ENCODE measurements around the gene STPG4. TPM values are rescaled to one million over a fixed set of nuclear protein-coding genes. Genes with fewer than 3 reads are reported as not detected.
A peak's percentile ranks its signal among the peaks of the same experiment; 100 is the strongest.

Gene STPG4
- polyA plus RNA-seq, 3 donors = 0.20 to 0.24 TPM; not detected in 1

DNA sequence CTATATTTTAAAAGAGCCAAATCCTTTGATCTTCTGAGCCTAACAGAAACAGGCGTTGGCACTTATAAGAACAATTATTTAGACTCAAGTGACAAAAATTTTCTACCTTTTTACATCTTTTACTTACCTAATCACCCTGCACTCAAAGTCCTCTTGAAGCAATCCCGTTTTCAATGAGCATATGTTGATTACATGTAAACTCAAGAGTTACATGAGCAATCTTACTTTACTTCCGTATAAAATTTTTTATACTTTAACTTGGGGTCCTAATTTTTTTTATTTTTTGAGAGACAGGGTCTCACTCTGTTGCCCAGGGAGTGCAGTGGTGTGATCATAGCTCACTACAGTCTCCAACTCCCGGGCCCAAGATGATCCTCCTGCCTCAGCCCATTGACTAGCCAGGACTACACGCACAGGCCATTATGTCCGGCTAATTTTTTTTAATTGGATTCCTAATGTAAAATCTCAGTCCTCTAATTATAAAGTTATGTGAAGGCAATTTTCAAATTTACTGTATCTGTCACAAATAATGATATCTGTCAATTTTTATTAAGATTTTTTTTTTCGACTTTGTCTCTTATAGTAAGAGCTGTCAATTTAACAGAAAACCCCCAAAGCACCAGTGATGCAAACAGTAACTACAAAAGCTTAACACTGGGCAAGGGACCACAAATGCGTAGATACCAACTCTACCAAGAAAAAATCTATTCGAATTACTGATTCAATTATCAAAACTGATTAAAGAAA lies 19.1 kb upstream of the STPG4 start:
- H3K4me1 Mint-ChIP-seq = peaks cover 63% of the 10 kb centered on the region
- Histone ChIP-seq H3K4me1 (ENCODE audit: control insufficient read depth in 1 of 2, insufficient read depth in 2 of 2, low read length in 2 of 2) (peaks cover 53 to 68% of the 10 kb centered on the region in 2 donors), H3K79me2 (ENCODE audit: insufficient read depth, low read length) (peaks cover 87% of the 10 kb centered on the region), H3K9ac (ENCODE audit: insufficient read depth, low read length, poor library complexity, severe bottlenecking) (peak overlapping the region; percentile 97), H3K9me3 (replicated peaks in 1 of 2; ENCODE audit: control insufficient read depth in 1 of 2, insufficient read depth in 1 of 2, low read length in 2 of 2) (no peaks in the 10 kb centered on the region), H3K4me3 (replicated peaks in 1 of 3; ENCODE audit: low read depth in 2 of 3, low read length in 3 of 3) (peak overlapping the region; percentile 77 to 95 (median 87)), H3K27ac (ENCODE audit: low read depth in 1 of 2, low read length in 2 of 2) (peak overlapping the region in 1 of 2 donors; percentile 100), H3K27me3 (ENCODE audit: control insufficient read depth in 2 of 2, insufficient read depth in 2 of 2, low read length in 2 of 2) (no peaks in the 10 kb centered on the region), H3K36me3 (replicated peaks in 1 of 2; ENCODE audit: control insufficient read depth in 1 of 2, insufficient read depth in 2 of 2, low read length in 2 of 2) (peaks cover 22 to 23% of the 10 kb centered on the region in 2 donors), H3K4me2 (replicated peaks; ENCODE audit: extremely low read depth, low read length, poor library complexity, severe bottlenecking) (peak overlapping the region; percentile 91), H2AFZ (ENCODE audit: insufficient read depth, low read depth, low read length, poor library complexity, severe bottlenecking) (no peak overlapping the region), H4K20me1 (ENCODE audit: insufficient read depth, low read length) (peaks cover 67% of the 10 kb centered on the region)
- H3K9me3 Mint-ChIP-seq = peaks cover 0 to 5% (median 2%) of the 10 kb centered on the region in 7 donors
- H3K27me3 Mint-ChIP-seq (ENCODE audit: low read depth in 3 of 3) = peaks cover 0 to 4% (median 4%) of the 10 kb centered on the region in 3 donors
- TF ChIP-seq, protein P1, sequence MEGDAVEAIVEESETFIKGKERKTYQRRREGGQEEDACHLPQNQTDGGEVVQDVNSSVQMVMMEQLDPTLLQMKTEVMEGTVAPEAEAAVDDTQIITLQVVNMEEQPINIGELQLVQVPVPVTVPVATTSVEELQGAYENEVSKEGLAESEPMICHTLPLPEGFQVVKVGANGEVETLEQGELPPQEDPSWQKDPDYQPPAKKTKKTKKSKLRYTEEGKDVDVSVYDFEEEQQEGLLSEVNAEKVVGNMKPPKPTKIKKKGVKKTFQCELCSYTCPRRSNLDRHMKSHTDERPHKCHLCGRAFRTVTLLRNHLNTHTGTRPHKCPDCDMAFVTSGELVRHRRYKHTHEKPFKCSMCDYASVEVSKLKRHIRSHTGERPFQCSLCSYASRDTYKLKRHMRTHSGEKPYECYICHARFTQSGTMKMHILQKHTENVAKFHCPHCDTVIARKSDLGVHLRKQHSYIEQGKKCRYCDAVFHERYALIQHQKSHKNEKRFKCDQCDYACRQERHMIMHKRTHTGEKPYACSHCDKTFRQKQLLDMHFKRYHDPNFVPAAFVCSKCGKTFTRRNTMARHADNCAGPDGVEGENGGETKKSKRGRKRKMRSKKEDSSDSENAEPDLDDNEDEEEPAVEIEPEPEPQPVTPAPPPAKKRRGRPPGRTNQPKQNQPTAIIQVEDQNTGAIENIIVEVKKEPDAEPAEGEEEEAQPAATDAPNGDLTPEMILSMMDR (IDR thresholded peaks at IDR 0.05) = no peak
- H3K27ac Mint-ChIP-seq = peak overlapping the region; percentile 76 to 100 (median 94)
- peaks cover 18 to 26% of the 10 kb centered on the region in 2 donors for H3K36me3 Mint-ChIP-seq
- intact Hi-C loops (cut with micrococcal nuclease) = no loop called here
- no peak for DNase-seq
- no CpG with 5 or more reads among the region's 9 CpGs for WGBS (ENCODE audit: insufficient coverage)
- H3K4me3 Mint-ChIP-seq = peak overlapping the region; percentile 94 to 95

DNA sequence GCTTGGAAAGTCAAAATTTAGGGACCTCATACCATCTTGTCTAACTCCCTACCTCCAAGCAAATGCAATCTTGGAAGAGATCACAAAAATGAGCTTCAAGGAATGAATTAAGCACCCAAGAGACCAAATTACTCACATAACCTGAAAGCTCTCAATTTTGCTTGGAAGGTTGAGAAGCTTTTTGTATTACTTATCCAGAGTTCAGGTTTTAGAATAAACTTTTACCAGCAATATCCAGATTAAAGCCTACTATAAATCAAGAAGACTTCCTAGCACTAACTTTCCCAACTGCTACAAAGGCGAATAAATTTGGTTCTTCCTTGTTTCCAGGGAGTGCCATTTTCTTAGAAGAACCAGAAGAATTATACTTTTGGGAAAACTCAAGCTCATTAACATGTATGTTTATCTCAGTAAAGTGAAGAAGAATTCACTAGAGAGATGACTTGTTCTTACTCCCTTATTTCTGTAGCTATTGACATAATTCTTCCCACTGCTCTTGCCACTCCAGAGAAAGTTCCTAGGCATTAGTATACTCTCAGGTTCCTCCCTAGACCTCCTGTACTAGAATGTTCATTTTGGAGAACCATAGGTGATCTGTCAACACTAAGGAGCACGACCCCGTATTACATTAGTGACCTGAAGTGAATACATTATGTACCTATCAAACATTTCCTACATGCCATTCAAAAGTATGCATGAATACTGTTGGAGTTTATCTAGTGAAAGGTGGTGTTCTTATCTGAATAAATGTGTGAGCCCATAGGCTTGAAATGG lies 18.0 kb upstream of the STPG4 start:
- DNase-seq = no peak
- no peak overlapping the region for H2AFZ ChIP-seq (ENCODE audit: insufficient read depth, low read depth, low read length, poor library complexity, severe bottlenecking)
- peaks cover 48 to 60% of the 10 kb centered on the region in 2 donors for H3K4me1 ChIP-seq (ENCODE audit: control insufficient read depth in 1 of 2, insufficient read depth in 2 of 2, low read length in 2 of 2)
- peaks cover 78% of the 10 kb centered on the region for H4K20me1 ChIP-seq (ENCODE audit: insufficient read depth, low read length)
- H3K4me1 Mint-ChIP-seq = peaks cover 60% of the 10 kb centered on the region
- TF ChIP-seq, protein P1 (IDR thresholded peaks at IDR 0.05) = no peak
- peak overlapping the region in 1 of 2 donors; percentile 100 for H3K27ac ChIP-seq (ENCODE audit: low read depth in 1 of 2, low read length in 2 of 2)
- H3K9me3 Mint-ChIP-seq = peaks cover 0 to 5% (median 2%) of the 10 kb centered on the region in 7 donors
- no peaks in the 10 kb centered on the region for H3K27me3 ChIP-seq (ENCODE audit: control insufficient read depth in 2 of 2, insufficient read depth in 2 of 2, low read length in 2 of 2)
- peaks cover 0 to 4% (median 4%) of the 10 kb centered on the region in 3 donors for H3K27me3 Mint-ChIP-seq (ENCODE audit: low read depth in 3 of 3)
- H3K27ac Mint-ChIP-seq = peak overlapping the region in 3 of 7 donors; percentile 61 to 96 (median 67)
- WGBS (ENCODE audit: insufficient coverage) = no CpG with 5 or more reads among the region's 3 CpGs
- H3K4me3 Mint-ChIP-seq = peak overlapping the region; percentile 12 to 94
- peak overlapping the region; percentile 97 for H3K9ac ChIP-seq (ENCODE audit: insufficient read depth, low read length, poor library complexity, severe bottlenecking)
- intact Hi-C loops (cut with micrococcal nuclease) = no loop called here
- H3K4me2 ChIP-seq (replicated peaks; ENCODE audit: extremely low read depth, low read length, poor library complexity, severe bottlenecking) = peak overlapping the region; percentile 91
- peak overlapping the region; percentile 77 to 95 (median 87) for H3K4me3 ChIP-seq (replicated peaks in 1 of 3; ENCODE audit: low read depth in 2 of 3, low read length in 3 of 3)
- H3K36me3 ChIP-seq (replicated peaks in 1 of 2; ENCODE audit: control insufficient read depth in 1 of 2, insufficient read depth in 2 of 2, low read length in 2 of 2) = peaks cover 31 to 34% of the 10 kb centered on the region in 2 donors
- peaks cover 92% of the 10 kb centered on the region for H3K79me2 ChIP-seq (ENCODE audit: insufficient read depth, low read length)
- peaks cover 27 to 37% of the 10 kb centered on the region in 2 donors for H3K36me3 Mint-ChIP-seq
- no peaks in the 10 kb centered on the region for H3K9me3 ChIP-seq (replicated peaks in 1 of 2; ENCODE audit: control insufficient read depth in 1 of 2, insufficient read depth in 1 of 2, low read length in 2 of 2)

All from CD14-positive monocyte (primary cell).